NCI-H510A (cell line): Measurements from ENCODE around the gene CCDC174.

Source experiments
- DNase-seq: peaks from one replicate; lab custom pipeline; 2025; lab: John Stamatoyannopoulos, UW

CCDC174 gene

GRCh38 chr3:14625443-14625842, 26.1 kb upstream of the CCDC174 start:
- DNase-seq = no peak

GRCh38 chr3:14627815-14628214, 23.7 kb upstream of the CCDC174 start:
- no peak for DNase-seq

GRCh38 chr3:14628406-14628805, 23.2 kb upstream of the CCDC174 start:
- no peak for DNase-seq

GRCh38 chr3:14630404-14631100, 21.0 kb upstream of the CCDC174 start:
- no peak for DNase-seq

DNA sequence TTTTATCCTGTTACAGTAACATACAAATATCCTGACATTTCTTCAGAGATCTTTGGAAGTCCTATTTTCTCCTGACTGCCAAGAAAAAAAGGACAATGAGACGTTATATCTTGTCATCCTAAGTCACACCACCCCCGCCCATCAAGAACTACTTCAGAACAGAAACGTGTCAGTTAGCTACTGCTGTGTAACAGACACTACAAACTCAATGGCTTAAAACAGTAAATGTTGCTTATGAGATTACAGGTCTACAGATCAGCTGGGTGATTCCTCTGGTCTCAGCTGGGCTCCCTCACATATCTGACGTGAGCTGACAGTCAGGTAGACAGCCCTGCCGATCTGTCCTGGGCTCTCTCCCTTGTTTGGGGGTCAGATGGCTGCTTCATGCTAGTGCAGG, 20.5 kb upstream of the CCDC174 start:
- no peak for DNase-seq

DNA sequence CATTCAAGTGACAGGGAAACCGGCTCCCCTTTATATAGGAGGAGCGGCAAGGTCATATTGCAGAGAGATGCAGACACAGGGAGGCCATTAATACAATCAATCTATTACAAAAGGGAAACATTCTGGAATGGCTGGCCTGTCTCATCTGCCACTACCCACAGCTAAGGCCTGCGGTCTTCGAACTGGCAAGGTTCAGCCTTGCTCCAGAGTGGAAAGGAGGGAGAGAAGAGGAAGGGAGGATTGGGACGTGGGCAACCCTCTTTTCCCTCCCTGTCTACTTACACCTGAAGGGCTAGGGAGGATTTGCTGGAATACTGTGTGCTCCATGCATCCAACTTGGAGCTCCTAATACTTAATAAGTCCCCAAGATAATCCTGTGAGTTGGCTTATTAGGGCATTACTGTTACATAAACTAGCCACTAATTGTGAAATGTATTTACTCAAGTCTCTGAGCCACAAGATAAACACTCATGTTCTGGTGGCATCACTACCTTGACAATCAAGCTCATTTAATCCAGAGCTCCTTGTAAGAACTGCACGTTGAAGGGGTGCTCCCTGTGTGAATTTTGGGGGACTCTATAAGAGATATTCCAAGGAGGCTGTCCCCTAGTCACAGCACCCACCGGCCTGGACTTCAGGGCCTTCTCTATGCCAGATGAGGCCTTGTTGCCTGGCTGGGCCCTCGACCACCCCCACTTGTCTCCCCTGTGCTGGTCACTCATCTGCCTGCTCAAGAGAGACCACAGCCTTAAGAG, 19.7 kb upstream of the CCDC174 start:
- no peak for DNase-seq

DNA sequence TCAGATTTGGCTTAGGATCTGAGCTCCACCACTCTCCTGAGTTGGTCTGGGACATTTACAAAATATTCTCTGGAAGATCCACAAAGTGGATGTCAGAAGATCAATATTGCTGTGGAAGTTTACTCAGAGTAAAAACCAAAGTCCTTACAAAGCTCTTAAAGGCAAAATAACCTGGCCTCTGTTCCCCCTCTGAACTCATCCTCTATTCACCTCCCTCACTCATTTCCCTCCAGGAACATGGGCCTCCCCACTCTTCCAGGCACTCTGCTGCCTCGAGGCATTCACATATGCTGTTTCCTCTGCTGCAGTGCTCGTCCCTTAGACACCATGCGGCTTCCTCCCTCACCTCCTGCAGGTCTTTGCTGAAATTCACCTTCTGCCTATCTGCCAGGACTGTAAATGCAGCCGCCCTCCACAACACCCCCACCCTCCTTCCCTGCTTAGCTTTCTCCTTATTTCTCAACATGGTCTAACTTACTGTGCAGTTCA, 19.1 kb upstream of the CCDC174 start:
- DNase-seq = no peak

DNA sequence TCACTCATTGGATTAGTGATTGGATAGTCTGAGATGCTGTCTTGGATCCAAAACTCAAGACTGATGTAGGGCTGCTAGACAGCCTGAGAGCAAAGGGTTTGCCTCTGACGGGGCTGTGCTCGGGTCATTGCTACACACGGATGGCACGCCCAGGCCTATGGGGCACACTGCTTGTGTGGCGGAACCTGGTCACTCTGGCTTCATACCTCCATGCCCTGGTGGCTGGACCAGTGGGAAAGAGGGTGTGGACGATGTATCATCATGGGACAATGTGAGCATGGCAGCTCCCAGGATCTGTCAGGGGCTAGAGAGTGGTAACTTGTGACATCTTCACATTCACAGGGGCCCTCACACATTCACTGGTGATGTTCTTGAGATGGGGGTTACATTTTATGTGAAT, 18.1 kb upstream of the CCDC174 start:
- no peak for DNase-seq

DNA sequence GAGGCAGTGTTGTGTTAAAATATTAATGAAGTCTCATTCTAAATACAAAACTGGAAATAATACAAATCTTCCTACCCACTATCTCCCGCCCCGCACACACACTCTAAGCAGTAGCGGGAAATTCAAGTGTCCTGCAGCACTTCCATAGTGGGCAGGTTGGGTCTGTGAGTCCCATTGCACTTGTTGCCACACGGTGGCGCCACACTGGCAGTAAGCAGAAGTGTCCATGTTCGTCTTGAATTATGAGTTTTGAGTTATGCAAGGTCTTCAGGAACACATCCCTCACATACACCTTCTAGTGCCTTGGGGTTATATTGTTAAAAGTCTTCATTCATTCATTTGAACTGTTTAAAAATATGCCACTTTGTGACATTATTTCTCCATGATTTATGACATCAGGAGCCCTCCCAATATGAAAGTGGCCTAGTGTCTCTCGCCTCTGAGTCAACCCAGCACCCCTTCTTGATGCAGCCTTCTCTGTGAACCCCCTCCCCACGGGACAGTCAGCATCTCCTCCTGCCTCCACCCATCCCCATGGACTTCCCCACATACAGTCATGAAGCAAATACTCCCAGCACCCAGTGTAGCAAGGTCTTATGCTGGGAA, 17.6 kb upstream of the CCDC174 start:
- no peak for DNase-seq

- no peak for DNase-seq
Measured at GRCh38 chr3:14634763-14635400, 16.7 kb upstream of the CCDC174 start.

- DNase-seq = no peak
Measured at GRCh38 chr3:14636496-14637087, 15.0 kb upstream of the CCDC174 start.

DNA sequence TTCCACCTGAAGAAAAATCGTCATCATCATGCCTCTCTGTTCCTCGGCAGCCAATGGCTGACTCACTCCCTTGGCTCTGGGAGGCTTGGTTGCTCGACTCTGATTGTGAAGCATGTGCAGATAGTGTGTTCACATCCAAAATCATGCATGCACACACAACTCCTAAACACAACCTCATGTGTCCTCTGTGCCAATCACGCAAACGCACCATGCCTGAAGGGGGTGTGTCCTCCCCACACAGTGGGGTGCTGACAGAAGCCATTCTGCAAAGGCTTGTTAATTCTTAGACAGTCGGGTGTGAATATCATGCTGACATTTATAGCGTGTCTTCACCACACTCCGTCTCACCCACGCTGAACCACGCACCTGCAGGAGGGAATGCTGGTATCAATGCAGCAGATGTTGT, 11.4 kb upstream of the CCDC174 start:
- no peak for DNase-seq

DNA sequence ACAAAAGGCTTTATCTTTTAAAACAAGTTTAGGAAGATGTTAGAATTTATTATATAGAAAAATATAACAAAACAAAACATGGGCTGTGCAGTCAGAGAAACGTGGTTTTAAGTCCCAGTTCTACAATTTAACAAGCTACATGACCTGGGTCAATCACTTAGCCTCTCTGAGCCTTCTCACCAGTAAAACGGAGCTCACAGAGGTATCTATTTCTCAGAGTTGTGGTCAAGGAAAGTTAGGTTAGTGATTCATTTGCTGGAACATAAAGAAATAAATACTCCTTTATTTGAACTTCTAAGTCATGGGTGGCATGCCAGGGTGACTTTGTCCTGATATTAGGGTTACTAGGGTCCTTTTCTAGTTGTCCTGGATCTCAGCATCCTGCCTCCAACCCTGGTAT, 10.8 kb upstream of the CCDC174 start:
- no peak for DNase-seq

DNA sequence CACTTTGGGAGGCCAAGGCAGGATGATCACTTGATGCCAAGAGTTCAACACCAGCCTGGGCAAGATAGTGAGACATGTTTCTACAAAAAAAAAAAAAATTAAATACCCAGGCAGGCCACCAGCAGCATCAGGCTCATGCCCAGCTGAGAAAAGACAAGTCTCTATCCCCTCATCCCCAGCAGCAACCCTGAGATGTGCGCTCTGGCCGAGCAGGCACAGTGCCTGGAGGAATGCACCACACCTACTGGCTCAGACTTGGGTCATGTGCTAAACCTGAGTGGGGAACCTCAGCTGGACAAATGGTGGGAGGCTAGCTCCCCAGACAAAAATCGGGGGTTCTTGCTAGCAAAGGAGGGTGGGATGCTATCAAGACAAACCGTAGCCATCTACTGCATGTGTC, 10.2 kb upstream of the CCDC174 start:
- DNase-seq = no peak

- DNase-seq = no peak
Measured at GRCh38 chr3:14645453-14645852, 6.1 kb upstream of the CCDC174 start.

GRCh38 chr3:14646131-14646573, 5.4 kb upstream of the CCDC174 start:
- DNase-seq = no peak

DNA sequence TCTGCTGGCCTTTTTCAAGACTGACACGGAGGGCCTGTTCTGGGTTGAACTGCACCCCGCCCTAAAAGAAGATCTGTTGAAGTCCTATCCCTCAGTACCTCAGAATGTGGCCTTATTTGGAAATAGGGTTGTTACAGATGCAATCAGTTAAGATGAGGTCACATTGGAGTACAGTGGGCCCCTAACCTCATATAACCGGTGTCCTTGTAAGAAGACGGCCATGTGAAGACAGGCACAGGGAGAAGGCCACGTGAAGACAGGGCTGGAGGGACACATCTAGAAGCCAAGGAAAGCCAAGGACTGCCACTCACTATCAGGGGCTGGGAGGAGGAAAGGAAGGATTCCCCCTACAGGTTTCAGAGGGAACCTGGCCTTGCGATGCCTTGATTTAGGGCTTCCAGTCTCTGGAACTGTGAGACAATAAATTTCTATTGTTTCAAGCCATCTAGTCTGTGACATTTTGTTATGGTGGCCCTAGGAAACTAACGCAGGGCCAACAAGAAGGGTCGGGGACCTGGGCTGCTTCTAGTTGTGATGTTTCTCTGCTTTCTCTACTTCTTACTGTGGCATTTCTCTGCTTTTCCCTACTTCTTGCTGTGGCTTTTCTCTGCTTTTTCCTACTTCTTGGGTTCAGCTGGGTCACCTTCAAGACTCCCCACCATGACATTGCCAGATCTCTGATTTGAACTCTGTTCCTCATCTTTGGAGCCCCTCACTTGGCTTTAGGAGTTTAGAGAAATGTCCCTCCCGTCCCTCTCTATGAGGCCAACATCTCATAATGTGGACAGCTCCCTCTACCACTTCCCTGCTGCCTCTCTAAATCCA, 4.8 kb upstream of the CCDC174 start:
- no peak for DNase-seq

- no peak for DNase-seq
Measured at GRCh38 chr3:14647976-14648955, 3.3 kb upstream of the CCDC174 start.

- no peak for DNase-seq
Measured at GRCh38 chr3:14649466-14649865, 2.1 kb upstream of the CCDC174 start.

DNA sequence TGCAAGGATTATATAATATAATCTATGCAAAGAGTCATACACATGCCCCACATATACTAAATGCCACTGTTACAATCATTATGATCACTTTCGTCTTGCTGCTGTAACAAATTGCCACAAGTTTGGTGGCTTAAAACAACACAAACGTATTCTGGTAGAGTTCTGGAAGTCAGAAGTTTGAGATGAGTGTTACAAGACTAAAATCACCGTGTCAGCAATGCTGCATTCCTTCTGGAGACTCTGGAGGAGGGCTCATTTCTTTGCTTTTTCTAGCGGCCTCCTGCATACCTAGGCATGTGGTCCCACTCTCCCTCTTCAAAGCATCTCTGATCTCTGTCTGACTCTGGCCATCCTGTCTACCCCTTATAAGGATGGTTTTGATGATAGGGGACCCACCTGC, 1.4 kb upstream of the CCDC174 start:
- no peak for DNase-seq
